Epithelial cell of proximal tubule (primary cell): ENCODE results near the gene OR2V2. TPM values are rescaled to one million over a fixed set of nuclear protein-coding genes. Genes with fewer than 3 reads are reported as not detected.

ENCODE experiments used
- DNase-seq: peaks from one replicate; pipeline ENCODE4 v3.0.0-alpha.2; 2011; ENCODE audit warnings: low read depth
- H3K4me3 ChIP-seq: 2 replicates; pipeline ENCODE4 v1.5.1; 2011; ENCODE audit warnings: low read depth, mild to moderate bottlenecking, low read length
- total RNA-seq: library from RNA; depleted of rRNA; stranded (reverse); fragments of >200 nt; gene quantifications from 2 replicates; pipeline ENCODE4 v1.2.3, GENCODE V29; 2015
- TF ChIP-seq, protein P1 (sequence below): conservative IDR thresholded peaks from 2 replicates; pipeline ENCODE4 v1.5.1; 2012; ENCODE audit warnings: low read depth, mild to moderate bottlenecking, low read length

The OR2V2 gene
- total RNA-seq, 1 donor from 2014 or later = not detected

DNA sequence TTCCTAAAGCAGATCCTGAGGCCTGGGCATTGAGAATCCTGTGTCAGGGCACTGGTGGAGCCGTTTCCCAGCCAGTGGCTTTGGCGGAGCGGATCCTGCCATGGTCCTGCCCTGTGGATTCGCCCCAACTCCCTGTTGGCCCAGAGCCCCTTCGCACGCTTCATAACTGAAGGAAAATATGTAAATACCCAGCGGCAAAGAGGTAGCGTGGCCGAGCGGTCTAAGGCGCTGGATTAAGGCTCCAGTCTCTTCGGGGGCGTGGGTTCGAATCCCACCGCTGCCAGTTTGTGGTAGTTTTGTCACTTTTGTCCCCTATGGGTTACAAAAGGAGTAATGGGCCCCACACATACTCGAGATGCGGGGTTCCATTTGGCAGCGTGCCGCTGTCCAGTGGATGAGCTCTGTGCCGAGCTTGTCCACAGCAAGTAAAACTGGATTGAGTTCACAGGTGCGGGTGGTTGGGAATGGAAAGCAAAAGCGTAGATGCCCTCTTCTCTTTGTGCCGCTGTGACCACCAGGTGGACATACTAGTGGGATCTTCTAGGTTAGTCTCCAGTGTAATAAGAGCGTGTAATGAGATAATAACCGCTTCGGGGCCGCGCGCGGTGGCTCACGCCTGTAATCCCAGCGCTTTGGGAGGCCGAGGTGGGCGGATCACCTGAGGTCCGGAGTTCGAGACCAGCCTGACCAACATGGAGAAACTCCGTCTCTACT, 40.3 kb downstream of the OR2V2 start:
- TF ChIP-seq, protein P1, sequence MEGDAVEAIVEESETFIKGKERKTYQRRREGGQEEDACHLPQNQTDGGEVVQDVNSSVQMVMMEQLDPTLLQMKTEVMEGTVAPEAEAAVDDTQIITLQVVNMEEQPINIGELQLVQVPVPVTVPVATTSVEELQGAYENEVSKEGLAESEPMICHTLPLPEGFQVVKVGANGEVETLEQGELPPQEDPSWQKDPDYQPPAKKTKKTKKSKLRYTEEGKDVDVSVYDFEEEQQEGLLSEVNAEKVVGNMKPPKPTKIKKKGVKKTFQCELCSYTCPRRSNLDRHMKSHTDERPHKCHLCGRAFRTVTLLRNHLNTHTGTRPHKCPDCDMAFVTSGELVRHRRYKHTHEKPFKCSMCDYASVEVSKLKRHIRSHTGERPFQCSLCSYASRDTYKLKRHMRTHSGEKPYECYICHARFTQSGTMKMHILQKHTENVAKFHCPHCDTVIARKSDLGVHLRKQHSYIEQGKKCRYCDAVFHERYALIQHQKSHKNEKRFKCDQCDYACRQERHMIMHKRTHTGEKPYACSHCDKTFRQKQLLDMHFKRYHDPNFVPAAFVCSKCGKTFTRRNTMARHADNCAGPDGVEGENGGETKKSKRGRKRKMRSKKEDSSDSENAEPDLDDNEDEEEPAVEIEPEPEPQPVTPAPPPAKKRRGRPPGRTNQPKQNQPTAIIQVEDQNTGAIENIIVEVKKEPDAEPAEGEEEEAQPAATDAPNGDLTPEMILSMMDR = peak; percentile 33
- H3K4me3 ChIP-seq = peak overlapping the region; percentile 87
- DNase-seq = no peak

DNA sequence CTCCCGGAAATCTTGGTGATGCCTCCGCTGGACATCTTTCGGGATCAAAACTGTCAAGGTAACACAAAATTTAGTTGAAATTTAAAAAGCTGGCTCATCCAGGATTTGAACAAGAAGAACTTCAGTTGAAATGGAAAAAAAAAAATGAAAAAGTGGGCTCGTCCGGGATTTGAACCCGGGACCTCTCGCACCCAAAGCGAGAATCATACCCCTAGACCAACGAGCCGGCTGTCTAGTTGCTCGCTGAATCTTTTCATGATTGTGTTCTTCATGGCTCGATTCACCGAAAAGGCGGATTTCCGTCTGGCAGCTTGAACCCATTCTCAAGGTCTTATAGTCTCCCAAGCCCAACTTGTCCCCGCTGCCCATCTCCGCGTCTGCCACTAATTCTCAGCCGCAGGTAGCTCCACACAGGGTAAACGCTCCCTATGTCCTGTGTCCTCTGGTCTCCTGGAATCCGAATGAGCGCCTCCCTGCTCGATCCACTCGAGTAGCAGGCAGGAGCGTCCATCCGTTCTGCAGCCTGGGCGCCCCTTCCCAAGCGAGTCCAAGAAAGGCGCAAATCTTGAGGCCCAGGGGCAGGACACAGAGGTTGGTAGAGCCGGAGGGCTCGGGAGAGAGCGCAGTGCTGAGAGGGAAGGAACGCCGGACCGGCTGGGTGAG, 41.4 kb downstream of the OR2V2 start:
- TF ChIP-seq, protein P1 = peak; percentile 8
- peak overlapping the region; percentile 87 for H3K4me3 ChIP-seq
- no peak for DNase-seq

DNA sequence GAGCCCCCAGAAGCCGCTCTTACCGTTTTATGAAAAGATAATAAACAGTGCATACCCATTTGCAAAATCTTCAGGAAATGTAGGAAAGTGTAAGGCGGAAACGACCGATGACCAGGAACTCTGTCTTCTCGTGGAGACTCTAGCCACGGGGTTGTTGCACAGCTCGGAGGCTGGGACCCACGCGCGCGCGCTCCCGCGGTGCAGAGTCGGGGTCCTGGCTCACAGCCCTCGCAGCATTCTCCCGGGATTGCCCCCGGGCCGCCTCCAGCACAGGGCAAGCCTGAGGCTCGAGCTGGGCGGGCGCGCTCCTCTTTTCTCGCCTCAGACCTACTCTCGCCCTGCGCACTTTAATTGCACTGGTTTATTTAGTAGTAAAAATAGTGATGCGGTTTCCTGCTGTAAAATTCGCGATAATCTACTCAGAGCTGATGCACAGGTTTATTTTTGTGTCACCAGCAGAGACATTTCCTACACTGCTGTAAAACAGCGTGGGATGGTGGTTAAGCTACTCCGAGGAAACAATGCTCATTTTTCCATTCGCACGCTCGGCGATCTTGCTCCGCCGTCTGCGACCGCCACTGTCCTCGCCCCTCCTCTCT, 42.1 kb downstream of the OR2V2 start:
- DNase-seq = no peak
- H3K4me3 ChIP-seq = peak overlapping the region; percentile 87
- TF ChIP-seq, protein P1 = no peak

DNA sequence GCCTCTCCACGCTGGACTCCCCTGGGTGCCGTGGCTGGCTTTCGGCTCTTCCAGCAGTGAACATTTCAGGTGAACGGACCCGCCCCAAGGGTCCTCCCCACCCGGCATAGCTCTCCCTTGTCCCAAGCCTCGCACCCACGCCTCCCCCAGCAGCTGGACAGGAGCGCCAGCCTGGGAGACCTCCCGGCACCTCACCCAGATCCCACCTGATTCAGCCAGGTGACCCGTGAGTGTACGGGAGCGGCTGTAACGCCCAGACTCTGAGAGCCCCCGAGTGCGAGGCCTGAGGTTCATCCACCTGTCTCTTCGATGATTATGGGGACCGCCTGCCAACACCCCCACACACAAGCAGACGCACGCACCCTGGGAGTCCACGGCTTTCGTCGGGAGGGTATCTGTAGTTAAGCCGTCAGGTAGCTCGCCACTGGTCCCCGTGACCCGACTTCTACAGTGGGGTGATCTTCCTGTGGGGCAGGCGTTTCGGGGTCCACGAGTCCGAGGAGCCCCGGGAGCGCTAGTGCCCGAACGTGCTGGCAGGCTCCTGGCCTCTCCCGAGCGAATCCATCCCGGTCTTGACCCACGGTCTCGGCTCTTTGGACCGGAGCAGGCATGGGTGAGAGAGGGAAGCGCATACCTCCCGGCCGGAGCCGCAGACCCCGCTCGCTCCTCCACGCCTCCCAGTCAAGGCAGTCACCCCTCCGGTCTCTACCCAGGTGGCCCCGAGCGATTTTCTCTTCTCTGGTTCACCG, 42.8 kb downstream of the OR2V2 start:
- TF ChIP-seq, protein P1 = no peak
- DNase-seq = no peak
- peak overlapping the region; percentile 87 for H3K4me3 ChIP-seq

DNA sequence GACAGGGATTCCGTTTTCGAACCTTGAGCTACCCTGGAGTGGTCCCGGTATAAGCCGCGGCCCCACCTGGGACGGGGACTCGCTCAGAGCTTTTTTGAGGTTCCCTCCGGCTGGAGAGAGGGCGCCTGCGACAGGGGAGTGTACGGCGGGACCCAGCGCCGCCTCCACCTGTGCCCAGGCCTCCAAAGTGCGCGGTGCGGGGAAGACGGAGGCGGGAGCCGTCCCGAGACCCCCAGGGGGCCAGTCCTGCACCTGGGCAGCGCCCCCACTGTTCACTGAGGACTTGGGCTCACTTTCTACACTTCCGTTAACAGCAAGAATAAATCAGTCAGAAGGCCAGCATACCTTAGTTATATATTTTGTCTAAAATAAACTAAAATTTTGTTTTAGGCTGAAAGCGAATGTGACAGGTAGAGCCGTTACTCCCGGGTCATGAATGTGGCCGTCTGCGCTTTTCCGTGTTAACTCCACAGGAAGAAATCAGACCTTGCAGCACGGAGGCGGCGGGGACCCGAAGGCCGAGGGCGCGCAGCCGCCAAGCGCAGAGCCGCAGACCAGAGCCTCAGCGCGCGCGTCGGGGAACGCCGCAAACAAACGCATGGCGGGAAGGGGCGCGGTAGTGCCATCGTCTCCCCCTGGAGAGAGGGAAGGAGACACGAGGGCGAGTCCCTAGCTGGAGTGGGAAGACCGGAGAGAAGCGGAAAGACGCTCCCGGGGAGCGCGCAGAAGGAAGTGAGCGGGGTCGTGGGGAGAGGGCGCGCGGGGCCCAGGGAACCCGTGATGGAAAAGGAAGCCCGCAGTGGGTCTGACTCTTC, 43.5 kb downstream of the OR2V2 start:
- DNase-seq = no peak
- H3K4me3 ChIP-seq = peak overlapping the region; percentile 87
- TF ChIP-seq, protein P1 = peak; percentile 29

DNA sequence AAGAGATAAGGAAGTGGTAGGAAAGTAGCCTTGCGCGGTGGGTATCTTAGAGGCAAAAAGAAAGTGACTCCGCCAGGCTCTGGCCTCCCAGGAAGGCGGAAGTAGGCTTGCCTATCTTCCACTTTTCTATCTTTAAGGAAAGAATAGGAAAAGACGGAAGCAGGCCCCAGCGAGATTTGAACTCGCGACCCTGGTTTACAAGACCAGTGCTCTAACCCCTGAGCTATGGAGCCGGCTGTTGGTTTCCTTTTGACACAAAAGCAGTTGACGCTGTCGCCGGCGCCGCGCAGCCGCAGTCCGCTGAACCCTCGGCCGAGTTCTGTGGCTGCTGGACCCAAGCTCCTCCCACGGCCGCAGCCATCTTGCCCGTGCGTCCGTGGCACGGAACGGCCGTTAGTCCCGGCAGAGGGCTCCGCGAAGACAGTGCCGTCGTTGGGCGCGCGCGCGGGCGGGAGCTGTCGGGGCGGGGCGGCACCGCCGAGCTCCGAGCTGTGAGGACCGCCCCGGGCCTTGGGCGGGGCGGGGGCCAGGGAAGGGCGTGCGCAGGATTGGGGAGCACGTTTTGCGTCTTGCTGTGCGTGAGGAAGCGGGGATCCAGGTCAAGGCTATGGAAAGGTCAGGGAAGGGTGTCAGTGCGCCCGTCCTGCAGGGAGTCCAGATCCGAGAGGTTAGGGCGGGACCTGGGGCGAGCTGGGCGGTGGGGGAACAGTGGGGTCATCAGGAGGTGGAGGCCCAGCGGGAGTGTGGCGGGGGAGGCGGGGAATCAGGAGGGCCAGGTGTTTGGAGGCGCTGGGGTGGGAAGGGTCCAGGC, 44.3 kb downstream of the OR2V2 start:
- H3K4me3 ChIP-seq = peak overlapping the region; percentile 87
- TF ChIP-seq, protein P1 = no peak
- no peak for DNase-seq
